Measurements from ENCODE around the gene FFAR1.

Gene FFAR1, protein sequence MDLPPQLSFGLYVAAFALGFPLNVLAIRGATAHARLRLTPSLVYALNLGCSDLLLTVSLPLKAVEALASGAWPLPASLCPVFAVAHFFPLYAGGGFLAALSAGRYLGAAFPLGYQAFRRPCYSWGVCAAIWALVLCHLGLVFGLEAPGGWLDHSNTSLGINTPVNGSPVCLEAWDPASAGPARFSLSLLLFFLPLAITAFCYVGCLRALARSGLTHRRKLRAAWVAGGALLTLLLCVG (N-terminal part only)

DNA sequence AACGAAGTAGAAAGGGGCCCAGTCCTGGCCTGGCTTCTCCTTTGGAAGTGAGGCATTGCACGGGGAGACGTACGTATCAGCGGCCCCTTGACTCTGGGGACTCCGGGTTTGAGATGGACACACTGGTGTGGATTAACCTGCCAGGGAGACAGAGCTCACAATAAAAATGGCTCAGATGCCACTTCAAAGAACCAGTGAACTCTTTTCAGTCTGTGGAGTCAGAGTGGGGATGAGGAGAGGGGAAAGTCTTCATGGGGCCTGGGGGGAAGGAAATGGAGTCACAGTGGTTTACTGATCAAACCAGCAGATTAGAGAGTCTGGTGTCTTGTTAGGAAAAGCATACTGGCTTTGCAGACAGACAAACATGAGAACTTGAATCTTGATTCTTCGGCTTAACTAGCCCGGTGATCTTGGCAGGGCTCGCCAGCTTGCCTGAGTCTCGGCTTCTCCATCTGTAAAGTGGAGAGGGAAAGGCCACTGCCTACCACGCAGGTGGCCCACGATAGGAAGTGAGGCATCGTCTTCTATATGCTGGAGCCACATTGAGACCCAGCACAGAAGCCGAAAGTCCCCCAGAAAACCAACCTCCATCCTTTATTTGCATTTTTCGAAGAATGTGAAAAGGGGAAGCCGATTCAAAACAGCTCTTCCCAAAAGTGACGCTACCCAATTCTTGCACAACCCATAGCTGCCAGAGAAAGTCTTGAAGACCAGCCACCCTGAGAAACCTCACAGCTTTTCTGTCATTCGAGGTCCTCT is at the start of gene FFAR1:
FFAR1 (plus strand) TSS at position 732 of the 759 bp plus-strand sequence. CDS start 3,650 bp downstream, outside the sequence.
- peak in 1 of 2 donors; percentile 12 for DNase-seq

DNA sequence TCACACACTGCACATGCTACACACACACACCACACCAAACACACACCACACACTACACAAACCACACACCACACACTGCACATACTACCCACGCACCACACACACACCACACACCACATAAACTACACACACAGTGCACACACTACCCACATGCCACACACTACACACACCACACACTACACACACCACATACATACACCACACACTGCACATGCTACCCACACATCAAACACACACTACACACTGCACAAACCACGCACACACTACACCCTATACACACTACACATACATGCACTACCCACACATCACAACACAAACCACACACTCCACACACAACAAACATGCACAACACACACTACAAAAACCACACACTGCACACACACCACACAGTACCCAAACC is 49.8 kb upstream of the FFAR1 start:
- no peak for DNase-seq

DNA sequence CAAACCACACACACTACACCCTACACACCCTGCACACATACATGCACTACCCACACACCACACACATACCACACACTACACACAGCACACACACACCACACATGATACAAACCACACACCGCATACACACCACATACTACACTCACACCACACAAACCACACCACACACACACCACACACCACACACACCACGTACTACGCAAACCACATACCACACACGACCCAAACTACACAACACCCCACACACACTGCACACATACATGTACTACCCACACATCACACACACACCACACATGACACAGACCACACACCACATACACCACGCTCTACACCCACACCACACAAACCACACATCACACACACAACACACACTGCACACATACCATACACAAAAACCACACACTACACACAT is 49.1 kb upstream of the FFAR1 start:
- no peak for DNase-seq

DNA sequence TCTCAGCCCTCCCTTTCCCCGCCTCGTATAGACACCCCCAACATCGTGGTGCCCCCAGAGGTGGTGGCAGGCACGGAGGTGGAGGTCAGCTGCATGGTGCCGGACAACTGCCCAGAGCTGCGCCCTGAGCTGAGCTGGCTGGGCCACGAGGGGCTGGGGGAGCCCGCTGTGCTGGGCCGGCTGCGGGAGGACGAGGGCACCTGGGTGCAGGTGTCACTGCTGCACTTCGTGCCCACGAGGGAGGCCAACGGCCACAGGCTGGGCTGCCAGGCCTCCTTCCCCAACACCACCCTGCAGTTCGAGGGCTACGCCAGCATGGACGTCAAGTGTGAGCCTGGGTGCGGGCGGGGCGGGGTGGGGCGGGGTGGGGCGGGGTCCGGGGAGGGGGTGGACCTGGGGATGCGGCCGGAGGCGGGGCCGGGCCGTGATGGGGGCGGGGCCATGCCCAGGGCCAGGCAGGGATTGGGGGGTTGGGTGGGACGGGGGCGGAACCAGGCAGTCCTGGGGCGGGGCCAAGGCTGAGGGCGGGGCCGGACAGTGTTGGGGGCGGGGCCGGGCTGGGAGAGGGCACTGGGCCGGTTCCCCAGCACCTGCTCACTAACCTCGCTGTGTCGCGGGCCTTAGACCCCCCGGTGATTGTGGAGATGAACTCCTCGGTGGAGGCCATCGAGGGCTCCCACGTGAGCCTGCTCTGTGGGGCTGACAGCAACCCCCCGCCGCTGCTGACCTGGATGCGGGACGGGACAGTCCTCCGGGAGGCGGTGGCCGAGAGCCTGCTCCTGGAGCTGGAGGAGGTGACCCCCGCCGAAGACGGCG is 48.0 kb upstream of the FFAR1 start:
- DNase-seq = peak; percentile 41 to 77

DNA sequence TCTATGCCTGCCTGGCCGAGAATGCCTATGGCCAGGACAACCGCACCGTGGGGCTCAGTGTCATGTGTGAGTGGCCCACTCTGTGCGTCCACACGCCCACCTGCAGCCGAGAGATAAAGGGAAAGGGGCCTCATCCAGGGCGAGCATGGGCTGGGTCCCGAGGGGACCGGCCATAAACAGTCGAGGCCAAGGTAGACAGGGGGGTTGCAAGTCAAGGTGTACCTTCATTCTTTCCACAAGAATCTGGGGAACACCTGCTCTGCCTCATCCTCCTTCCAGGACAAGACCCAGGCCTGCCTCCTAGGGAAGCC is 47.4 kb upstream of the FFAR1 start:
- no peak for DNase-seq

DNA sequence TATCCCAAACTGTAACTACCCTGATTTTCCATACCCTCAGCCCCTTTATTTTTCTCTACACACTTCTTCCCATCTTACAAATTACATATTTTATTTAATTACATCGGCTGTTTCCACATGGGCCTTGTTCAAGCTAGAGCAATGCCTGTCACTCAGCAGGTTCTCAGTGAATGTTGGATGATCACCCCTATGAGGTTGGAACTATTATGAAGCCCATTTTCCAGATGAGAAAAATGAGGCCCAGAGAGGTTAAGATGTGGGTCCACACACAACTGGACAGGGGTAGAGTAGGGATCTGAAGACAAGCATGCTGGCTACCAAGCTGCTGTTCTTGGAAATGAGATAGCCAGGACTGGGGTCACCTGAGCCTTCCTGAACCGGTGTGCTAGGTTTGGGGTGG is 45.7 kb upstream of the FFAR1 start:
- DNase-seq = no peak

DNA sequence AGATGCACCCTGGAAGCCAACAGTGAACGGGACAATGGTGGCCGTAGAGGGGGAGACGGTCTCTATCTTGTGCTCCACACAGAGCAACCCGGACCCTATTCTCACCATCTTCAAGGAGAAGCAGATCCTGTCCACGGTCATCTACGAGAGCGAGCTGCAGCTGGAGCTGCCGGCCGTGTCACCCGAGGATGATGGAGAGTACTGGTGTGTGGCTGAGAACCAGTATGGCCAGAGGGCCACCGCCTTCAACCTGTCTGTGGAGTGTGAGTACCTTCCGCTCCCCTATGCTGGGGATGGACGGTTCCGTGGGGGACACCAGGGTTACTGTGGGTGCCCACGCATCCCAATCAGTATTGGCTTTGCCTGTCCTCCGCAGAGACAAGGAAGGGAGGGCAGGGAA is 45.3 kb upstream of the FFAR1 start:
- no peak for DNase-seq

DNA sequence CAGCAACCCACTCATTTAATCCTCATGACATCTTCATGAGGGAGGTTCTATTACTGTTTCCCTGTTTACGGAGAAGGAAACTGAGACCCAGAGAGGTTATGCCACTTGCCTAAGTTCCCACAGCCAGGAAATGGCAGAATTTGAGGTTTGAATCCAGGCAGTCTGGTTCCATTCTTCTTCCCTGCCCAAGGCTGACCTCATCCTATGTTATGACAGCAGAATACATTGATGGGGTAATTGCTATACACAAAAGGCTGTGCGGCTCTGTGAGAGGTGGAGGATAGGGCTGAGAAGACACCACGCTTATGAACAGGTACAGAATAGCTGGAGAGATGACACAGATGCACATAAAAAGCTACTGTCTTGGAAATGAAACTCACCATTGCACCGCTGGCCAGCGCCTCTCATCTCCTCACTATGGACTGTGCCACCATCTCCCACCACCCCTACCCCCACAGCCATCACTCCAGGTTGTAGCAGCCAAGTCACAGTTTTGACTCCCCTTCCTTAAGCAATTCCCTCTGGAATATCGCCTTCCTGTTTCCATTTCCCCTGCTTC is 44.3 kb upstream of the FFAR1 start:
- no peak for DNase-seq

DNA sequence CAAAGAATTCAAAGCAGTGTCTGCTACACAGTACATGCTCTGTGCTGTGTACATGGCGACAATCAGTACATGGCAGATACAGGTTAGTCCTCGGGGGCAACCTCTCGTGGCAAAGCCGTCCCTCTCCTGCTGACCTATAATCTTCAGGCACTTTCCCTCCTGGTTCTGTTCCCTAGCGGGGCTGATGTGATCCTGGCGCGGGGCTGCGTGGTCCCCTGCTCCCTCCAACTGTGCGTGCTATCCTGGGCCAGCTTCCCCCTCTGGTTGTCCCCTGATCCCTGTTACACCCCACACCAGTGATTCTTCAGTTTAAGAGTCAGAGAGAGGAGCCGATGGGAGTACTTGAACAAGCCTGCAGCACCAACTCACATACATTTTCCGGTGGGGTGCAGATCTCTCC is 43.7 kb upstream of the FFAR1 start:
- no peak for DNase-seq

DNA sequence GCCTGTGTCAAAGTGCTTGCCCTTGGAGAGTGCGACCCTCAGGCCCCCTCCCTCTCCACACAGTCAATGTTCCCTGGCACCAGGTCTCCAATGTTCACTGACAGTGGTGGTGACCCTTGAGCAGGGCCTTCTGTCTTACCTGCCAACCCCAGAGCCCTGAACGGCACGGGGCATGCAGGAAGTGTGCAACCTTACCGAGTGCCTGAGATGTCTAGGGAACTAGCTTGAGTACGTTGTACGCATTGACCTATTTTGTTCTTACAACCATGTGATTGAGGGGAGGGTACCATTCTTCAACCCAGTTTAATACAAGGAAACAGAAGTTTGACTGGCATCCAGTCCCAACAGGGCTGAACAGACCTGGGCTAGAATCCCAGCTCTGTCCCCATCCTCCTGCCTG is 42.5 kb upstream of the FFAR1 start:
- no peak for DNase-seq

DNA sequence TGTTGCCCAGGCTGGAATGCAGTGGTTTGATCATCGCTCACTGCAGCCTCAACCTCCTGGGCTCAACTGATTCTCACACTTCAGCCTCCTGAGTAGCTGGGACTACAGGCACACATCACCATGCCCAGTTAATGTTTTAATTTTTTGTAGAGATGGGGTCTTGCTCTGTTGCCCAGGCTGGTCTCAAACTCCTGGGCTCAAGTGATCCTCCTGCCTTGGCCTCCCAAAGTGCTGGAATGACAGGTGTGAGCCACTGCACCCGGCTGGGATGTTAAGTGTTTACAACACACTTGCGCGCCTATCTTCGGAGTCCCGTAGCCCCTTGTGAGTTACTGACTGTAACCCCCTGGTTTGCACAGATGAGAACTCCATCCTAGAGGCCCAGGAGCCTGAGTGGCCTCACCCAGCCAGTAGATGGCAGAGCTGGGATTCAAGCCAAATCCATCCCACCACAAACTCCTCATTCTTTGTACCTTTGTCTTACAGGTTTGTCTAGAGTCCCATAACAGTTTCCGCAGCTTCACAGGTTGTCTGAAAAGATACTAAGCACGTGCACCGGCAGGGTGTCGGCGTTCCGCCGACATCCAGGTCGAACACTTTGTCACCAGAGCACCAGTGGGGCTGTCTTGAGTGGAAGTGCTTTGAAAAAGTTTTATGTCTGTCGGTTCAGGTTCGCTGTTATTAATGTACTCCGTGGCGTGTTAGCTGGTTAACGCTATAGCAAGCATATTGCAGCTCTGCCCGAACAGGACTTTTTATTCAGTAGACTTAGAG is 41.0 kb upstream of the FFAR1 start:
- no peak for DNase-seq

DNA sequence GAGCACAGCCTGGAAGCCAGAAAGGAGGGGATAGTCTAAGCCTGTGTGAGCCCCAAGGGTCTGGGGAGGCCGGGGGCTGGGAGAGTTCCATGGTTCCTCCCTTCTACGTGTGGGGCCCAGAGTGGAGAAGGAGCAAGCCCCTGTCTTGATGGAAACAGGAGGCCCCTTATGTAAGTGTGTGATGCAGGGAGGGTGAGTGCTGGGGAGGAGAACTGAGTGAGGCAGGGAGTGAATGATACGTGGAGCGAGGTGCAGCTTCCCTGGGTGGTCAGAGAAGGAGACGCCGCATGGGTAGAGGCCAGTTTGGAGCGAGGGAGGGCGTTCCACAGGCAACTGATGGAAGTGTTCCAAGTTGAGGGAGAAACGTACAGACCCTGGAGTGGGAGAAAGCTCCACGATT is 39.8 kb upstream of the FFAR1 start:
- DNase-seq = no peak

DNA sequence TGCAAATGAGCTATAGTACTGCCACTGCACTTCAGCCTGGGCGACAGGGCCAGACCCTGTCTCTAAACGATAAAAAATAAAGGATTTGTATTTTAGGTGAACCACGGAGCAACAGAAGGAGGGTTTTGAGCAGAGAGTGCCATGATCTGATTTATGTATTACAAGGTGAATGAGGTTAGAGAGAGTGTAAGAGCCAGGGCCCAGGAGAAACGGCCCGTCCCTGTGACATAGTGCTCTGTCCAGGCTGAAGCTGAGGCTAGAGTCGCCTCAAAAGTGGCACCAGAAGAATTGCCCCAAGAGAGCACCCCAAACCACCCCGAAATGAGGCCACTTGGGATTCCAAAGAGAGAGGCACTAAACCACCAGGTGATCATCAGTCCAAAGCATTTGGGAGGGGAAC is 38.8 kb upstream of the FFAR1 start:
- no peak for DNase-seq

DNA sequence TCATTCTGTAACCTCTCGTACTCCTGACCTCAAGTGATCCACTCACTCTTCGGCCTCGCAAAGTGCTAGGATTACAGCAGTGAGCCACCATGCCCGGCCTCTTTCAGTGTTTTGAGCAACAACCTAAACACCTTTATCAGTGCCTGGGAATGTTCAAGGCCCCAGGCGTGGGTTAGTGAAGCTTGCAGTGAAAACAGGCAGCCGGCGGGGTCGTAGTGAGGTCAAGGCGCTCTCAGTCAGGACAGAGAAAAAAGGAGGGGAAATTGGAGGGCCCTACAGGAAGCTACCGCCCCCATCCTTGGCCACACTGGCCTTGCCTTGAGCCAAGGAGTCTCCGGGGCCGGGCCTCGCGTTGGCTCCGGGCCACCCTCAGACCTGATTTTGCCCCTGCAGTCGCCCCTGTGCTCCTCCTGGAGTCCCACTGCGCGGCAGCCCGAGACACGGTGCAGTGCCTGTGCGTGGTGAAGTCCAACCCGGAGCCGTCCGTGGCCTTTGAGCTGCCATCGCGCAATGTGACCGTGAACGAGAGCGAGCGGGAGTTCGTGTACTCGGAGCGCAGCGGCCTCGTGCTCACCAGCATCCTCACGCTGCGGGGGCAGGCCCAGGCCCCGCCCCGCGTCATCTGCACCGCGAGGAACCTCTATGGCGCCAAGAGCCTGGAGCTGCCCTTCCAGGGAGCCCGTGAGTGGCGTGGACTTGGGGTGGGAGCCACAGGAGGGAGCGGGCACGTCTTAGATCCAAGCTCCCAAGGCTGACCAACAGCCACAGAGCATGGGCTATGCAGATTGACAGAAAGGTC is 38.0 kb upstream of the FFAR1 start:
- DNase-seq = no peak

DNA sequence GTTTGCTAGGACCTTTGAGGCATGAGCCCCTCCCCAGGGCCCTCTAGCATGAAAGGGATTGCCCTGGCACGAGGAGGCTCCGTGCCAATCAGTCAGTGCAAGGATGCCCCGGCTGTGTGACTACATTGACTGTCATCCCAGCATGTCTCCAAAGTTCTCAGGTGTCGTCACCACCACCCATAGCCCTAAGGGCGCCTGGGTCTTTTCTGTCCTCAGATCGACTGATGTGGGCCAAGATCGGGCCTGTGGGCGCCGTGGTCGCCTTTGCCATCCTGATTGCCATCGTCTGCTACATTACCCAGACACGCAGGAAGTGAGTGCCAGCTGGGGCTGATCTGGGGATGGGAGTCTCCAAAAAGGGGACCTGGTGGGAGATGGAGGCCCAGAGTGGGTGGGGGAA is 37.4 kb upstream of the FFAR1 start:
- no peak for DNase-seq

DNA sequence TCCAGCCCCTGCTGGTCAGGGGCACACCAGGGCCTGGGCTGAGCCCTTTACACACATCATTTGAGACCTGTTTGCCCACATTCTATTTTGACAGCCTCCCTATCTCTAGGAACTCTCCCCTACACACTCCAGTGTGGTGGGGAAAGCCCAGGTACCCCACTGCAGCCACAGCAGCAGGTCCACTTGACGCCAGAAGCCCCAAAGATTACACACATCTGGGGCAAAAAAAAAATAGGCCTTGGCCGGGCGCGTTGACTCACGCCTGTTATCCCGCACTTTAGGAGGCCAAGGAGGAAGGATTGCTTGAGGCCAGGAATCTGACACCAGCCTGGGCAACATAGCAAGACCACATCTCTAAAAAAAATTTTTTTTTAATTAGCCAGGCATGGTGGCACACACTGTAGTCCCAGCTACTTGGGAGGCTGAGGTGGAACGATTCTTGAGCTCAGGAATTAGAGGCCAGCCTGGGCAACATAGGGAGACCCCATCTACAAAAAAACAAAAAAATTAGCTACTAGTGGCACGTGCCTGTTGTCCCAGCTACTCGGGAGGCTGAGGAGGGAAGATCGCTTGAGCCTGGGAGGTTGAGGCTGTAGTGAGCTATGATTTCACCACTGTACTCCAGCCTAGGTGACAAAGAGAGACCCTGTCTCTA is 36.8 kb upstream of the FFAR1 start:
- no peak for DNase-seq

DNA sequence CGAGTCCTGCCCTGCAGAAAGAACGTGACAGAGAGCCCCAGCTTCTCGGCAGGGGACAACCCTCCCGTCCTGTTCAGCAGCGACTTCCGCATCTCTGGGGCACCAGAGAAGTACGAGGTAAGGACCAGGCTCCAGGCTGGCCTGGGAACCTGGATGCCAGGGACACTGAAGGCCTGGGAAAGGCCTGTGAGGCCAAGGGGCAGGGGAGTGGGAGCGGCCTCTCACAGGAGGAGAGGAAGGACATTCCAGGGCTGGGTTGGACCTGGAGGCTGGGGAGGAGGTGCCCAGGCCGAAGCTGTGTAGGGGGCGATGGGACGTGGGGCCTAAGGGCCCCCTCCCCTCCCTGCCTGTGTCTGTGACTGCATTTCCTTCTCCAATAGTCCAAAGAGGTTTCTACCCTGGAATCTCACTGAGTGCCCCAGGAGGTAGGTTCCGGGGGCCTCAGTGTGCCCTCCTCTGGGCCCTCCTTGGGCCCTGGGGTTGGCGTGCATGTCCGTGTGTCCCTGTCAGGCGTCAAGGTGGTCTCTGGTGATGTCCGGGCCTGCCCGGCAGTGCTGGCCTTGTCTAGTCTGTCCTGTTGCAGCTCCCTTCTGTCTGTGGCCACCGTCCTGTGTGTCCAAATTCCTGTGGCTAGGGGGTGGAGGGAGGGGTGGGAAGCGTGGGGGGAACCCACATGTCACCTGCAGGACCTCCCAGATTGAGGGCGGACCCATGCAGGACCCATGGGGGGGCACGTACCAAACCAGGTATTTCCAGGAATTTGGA is 35.6 kb upstream of the FFAR1 start:
- no peak for DNase-seq

DNA sequence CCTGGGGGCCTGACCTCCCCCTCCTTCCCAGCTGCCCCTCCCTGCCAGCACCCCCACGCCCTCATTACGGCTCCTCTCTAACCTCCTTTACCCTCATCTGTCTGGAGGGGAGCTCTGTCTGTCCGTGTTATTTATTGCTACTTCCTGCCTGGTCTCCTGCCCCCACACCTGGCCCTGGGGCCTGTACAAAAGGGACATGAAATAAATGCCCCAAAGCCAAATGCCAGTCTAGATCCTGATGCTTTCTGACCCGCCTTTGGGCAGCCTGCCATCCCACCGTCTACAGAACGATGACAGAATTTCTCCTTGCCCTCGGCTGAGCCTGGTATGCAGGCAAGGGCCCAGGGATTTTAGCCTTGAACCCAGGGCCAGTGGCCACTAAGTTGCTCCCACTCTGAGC is 34.1 kb upstream of the FFAR1 start:
- DNase-seq = no peak

DNA sequence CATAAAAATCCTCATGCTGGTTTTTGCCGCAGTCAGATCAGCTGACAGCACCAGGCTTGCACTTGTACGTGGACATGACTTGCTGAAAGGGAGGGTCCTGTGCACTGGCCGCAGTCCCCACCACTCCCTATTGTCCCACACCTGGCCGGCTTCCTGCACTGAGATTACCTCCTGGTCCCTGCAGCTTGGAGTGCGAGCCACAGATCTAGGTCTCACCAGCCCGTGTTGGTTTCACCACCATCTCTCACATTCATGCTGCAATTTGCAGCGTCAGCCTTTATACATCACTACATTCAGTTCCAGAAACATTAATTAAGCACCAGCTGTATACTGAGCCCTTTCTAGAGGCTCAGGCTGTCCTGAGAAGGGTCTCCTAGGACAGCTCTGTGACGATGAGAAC is 33.7 kb upstream of the FFAR1 start:
- DNase-seq = no peak

DNA sequence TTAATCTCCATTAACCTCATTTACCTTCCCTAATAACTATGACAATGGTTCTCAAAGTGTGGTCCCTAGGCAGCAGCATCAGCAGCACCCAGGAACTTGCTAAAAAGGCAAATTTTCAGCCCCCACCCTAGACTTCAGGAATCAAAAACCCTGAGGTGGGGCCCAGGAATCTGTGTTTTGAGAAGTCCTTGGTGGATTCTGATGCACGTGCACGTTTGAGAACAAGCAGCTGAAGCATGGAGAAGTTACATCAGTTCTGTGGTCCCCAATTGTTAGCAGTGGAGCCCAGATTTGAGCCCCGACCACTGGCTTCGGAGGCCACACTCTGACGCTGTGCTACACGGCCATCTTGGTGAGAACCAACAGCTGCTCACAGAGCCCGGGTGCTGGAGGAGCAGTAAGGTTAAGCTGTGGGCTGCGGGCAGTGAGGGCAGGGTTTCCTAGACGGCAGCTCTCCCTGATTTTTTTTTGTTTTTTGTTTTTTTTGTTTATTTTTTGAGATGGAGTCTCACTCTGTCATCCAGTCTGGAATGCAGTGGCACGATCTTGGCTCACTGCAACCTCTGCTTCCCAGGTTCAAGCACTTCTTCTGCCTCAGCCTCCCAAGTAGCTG is 32.7 kb upstream of the FFAR1 start:
- DNase-seq = no peak

All from hippocampal formation (tissue), 2 donors.